ENCODE data around the gene FOXK1. TPM values are rescaled to one million over a fixed set of nuclear protein-coding genes. Genes with fewer than 3 reads are reported as not detected.
A peak's percentile ranks its signal among the peaks of the same experiment; 100 is the strongest.

FOXK1 gene
- total and polyA plus RNA-seq, 8 donors = 3.9 to 20.6 (median 15.5) TPM

DNA sequence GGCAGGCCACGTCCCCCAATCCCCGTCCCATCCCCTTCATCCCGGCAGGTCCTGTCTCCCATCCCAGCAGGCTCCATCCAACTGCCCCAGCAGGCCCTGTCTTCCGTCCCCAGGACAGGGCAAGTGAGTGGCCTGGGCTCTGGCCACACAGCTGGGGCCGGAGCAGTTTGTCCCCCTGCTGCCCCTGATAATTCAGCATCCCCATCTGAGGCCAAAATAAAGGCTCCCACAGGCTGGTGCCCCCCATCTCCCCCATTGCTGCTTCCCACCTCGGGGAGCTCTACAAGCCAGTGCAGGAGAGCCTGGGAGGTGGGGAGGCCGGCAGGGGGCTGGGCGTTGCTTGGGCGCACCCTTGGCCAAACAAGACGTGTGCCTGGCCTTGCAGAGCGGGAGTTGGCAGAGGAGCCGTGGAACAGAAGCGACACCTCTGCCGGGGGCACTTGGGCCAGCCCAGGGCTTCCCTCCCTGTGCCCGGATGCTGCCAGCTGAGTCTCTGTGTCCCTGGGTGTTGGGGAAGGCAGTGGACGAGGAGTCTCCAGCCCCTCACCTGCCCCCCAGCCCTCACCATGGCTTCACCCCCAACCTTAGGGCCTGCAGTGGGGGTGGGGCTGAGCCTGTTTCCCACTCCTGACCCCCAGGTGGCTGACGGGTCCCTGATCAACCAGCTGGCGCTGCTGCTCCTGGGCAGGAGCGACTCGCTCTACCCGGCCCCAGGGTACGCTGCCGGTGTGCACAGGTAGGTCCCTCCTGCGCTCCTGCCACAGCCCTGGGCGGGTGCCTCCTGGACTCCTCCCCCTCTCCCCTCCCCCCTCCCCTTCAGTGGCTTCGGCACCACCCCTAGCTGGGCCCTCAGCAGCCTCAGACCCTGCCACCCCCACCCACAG, 107.3 kb downstream of the FOXK1 start:
- no peaks in the 10 kb centered on the region for H3K9me3 ChIP-seq
- FAIRE-seq (no peak), DNase-seq (peak in 1 of 6 donors; percentile 79), ATAC-seq (no peak)
- no peak overlapping the region for H3K4me3 ChIP-seq
- 88 to 91% methylated on average over 25 to 26 of the region's 26 CpGs for WGBS, 2 donors
- H3K36me3 ChIP-seq = peaks cover 0 to 52% (median 22%) of the 10 kb centered on the region in 3 donors
- no peak overlapping the region for H3K27ac ChIP-seq
- peaks cover 0 to 3% (median 0%) of the 10 kb centered on the region in 3 donors for H3K4me1 ChIP-seq
- intact Hi-C loops (cut with DNase I) = no loop called here
- TF ChIP-seq, protein P1, sequence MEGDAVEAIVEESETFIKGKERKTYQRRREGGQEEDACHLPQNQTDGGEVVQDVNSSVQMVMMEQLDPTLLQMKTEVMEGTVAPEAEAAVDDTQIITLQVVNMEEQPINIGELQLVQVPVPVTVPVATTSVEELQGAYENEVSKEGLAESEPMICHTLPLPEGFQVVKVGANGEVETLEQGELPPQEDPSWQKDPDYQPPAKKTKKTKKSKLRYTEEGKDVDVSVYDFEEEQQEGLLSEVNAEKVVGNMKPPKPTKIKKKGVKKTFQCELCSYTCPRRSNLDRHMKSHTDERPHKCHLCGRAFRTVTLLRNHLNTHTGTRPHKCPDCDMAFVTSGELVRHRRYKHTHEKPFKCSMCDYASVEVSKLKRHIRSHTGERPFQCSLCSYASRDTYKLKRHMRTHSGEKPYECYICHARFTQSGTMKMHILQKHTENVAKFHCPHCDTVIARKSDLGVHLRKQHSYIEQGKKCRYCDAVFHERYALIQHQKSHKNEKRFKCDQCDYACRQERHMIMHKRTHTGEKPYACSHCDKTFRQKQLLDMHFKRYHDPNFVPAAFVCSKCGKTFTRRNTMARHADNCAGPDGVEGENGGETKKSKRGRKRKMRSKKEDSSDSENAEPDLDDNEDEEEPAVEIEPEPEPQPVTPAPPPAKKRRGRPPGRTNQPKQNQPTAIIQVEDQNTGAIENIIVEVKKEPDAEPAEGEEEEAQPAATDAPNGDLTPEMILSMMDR (IDR thresholded peaks at IDR 0.05) = no peak
- no peaks in the 10 kb centered on the region for H3K27me3 ChIP-seq

DNA sequence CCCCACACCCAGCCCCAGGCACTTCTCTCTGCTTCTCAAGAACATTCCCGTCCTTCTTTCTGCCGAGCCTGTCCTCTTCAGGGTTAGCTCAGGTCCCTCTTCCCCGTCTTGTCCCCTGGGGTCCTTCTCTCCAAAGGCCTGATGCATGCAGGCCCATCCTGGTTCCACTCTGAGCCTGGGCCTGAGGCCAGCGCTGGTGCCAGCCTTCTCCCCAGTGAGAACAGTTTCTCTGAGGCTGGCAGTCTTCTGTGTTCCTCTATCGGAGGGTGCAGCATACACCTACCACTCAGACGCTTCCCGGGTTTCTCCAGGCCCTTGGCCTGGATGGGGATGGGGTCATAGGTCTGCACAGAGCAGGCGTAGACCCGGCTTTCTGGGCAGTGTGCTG, 108.0 kb downstream of the FOXK1 start:
- FAIRE-seq = no peak
- no peaks in the 10 kb centered on the region for H3K9me3 ChIP-seq
- H3K4me1 ChIP-seq = peaks cover 0 to 3% (median 0%) of the 10 kb centered on the region in 3 donors
- DNase-seq = no peak
- no peak overlapping the region for H3K4me3 ChIP-seq
- 79 to 92% methylated on average over 9 of the region's 9 CpGs for WGBS, 2 donors
- intact Hi-C loops (cut with DNase I) = no loop called here
- ATAC-seq = no peak
- TF ChIP-seq, protein P1 (IDR thresholded peaks at IDR 0.05) = no peak
- peaks cover 0 to 46% (median 17%) of the 10 kb centered on the region in 3 donors for H3K36me3 ChIP-seq
- no peak overlapping the region for H3K27ac ChIP-seq
- no peaks in the 10 kb centered on the region for H3K27me3 ChIP-seq

DNA sequence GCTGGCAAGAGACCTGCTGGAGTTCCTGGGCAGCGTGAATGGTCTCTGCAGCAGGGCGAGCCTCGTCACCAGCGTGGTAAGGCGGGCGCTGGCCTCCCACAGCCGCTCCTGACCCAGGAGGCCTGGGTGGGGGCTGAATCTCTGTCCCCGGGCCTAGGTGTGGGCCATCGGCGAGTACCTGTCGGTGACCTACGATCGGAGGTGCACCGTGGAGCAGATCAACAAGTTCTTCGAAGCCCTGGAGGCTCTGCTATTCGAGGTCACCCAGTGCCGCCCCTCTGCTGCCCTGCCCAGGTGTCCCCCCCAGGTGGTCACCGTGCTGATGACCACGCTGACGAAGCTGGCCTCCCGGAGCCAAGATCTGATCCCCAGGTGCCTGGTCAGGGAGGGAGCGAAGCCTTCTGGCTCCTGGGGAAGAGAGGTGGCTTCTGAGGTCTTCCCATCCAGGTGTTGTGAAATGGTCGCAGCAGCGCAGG, 108.5 kb downstream of the FOXK1 start:
- TF ChIP-seq, protein P1 (IDR thresholded peaks at IDR 0.05) = no peak
- Histone ChIP-seq H3K4me3 (no peak overlapping the region), H3K36me3 (peaks cover 0 to 42% (median 17%) of the 10 kb centered on the region in 3 donors), H3K27ac (no peak overlapping the region), H3K27me3 (no peaks in the 10 kb centered on the region), H3K4me1 (peaks cover 0 to 3% (median 0%) of the 10 kb centered on the region in 3 donors), H3K9me3 (no peaks in the 10 kb centered on the region)
- FAIRE-seq (no peak), ATAC-seq (no peak), DNase-seq (no peak)
- intact Hi-C loops (cut with DNase I) = no loop called here
- WGBS, 2 donors = 94 to 96% methylated on average over 24 of the region's 24 CpGs

DNA sequence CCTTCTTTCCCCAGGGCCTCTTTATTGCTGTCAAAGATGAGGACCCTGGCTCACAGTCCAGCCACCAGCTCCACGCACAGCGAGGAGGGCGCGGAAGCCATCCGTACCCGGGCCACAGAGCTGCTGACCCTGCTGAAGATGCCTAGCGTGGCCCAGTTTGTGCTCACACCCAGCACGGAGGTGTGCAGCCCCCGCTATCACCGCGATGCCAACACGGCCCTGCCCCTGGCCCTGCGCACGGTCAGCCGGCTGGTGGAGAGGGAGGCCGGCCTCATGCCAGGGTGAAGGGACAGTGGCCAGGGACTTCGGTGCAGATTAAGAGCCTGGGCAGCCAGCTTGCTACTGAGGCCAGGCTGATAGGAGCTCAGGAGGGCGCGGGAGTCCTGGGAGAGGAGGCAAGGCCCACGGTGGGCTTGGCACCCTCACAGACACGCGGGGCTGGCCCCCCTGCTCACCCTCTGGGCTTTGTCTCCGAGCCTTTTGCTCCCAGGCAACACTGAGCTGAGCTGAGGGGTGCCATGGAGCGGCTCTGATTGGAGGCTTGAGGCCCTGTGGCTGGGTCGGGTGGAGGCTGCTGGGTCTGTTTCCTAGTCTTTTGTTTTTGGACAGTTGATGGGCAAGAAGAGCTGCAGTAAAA, 109.1 kb downstream of the FOXK1 start:
- FAIRE-seq (no peak), DNase-seq (no peak), ATAC-seq (no peak)
- intact Hi-C loops (cut with DNase I) = no loop called here
- Histone ChIP-seq H3K36me3 (peaks cover 0 to 38% (median 16%) of the 10 kb centered on the region in 3 donors), H3K27ac (no peak overlapping the region), H3K9me3 (no peaks in the 10 kb centered on the region), H3K4me1 (peaks cover 0 to 3% (median 0%) of the 10 kb centered on the region in 3 donors), H3K4me3 (no peak overlapping the region), H3K27me3 (no peaks in the 10 kb centered on the region)
- 93 to 95% methylated on average over 23 to 25 of the region's 25 CpGs for WGBS, 2 donors
- TF ChIP-seq, protein P1 (IDR thresholded peaks at IDR 0.05) = no peak
